Measurements from ENCODE around the gene NUDT17. TPM values are rescaled to one million over a fixed set of nuclear protein-coding genes. Genes with fewer than 3 reads are reported as not detected.

The NUDT17 gene
- total and polyA plus RNA-seq, 2 of the 8 experiments (the other 6 are each of a cell fraction or from before 2014, with no cell fraction given), result 2.7 to 4.1 TPM

DNA sequence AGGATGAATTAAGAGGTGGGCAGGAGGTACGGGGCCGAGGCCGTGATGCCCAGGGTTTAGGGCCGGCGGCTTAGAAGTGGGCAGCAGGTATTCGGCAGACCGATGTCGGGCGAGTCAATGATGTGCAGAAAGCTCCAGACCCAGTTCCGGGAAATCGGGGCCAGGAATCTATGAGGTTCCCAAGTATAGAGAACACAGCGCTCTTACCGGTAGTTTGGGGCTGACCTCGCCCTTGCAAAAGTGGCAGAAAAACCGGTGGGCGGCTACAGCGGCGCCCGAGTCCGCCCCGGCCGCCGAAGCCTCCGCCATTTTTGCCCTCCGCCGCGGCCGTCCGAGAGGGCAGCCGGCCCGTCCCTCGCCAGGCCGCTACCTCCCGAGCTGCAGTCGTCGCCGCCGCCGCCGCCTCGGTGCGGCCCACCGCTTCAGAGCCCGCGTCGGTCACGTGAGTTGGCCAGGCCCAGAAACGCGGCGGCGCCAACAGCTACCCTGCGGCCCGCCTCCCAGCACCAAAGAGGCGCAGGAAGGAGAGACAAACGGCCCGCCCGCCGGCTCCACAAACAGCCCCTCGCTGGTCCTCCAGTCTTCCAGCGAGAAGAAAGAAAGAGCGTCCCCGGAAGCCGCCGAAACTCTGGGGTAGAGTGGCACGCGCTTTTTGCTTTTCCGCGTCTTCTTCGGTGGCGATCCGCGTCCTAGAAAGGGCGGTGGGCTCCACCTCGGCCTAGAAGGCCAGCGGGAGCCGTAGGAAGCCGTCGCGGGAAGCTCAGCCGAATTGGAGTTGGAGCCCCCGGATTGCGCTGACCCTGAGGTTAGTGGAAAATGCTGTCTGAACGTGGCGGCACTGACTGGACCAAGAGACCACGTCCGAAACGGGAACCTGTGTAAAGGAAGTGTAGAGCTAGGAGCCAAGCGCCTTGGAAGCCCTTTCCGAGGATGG, 21.6 kb upstream of the NUDT17 start, which contains the start of the genes POLR3C and RNF115:
Gene POLR3C (plus strand): TSS at position 636 of the 934 bp plus-strand sequence. CDS start 1,577 bp downstream, outside the sequence.
Gene RNF115 (minus strand): TSS at position 531 of the 934 bp plus-strand sequence. CDS start 222 bp downstream, at position 309.
- Histone ChIP-seq H3K4me1 (replicated peaks in 1 of 4; ENCODE audit: control insufficient read depth in 3 of 4, insufficient read depth in 4 of 4, low read length in 3 of 4) (peaks cover 0 to 4% (median 0%) of the 10 kb centered on the region in 4 experiments; a peak in 1 of 7 replicates), H3K4me2 (ENCODE audit: insufficient read depth in 1 of 2, low read depth in 2 of 2, low read length in 2 of 2) (peak within 1 kb of the TSS; percentile 71 to 91), H2AFZ (ENCODE audit: low read length) (peak within 1 kb of the TSS; percentile 92), H2BK15ac (ENCODE audit: low read length) (0 out of 2 replicates have a peak within 1 kb of the TSS, but pooled peaks have one; percentile 12), H4K91ac (replicated peaks; ENCODE audit: insufficient read length, low read length) (peak within 1 kb of the TSS; percentile 65), H3K18ac (ENCODE audit: extremely low read depth, low read length) (peak within 1 kb of the TSS; percentile 7; the same call in 1 of the 2 replicates), H3K27ac (ENCODE audit: low read depth, low read length) (peak within 1 kb of the TSS; percentile 91), H4K5ac (ENCODE audit: insufficient read length, low read depth, low read length) (peak within 1 kb of the TSS; percentile 8), H2BK12ac (ENCODE audit: low read depth, low read length) (no peak within 1 kb of the TSS), H3K79me2 (ENCODE audit: control insufficient read depth in 1 of 2, insufficient read depth in 2 of 2, low read length in 2 of 2) (peaks cover 0 to 16% of the 10 kb centered on the region in 2 experiments; a peak in 3 of 4 replicates), H4K8ac (ENCODE audit: extremely low read depth, insufficient read depth, low read length) (peak within 1 kb of the TSS; percentile 97), H3K23ac (ENCODE audit: insufficient read length) (no peak within 1 kb of the TSS), H2BK120ac (replicated peaks; ENCODE audit: low read depth, low read length) (no peak within 1 kb of the TSS), H3K9me3 (ENCODE audit: insufficient read depth in 2 of 2, low read depth in 1 of 2, low read length in 1 of 2) (no peaks in the 10 kb centered on the region), H3K4me3 (ENCODE audit: extremely low read depth in 1 of 4, insufficient read depth in 2 of 4, low read depth in 3 of 4, low read length in 4 of 4) (peak within 1 kb of the TSS; percentile 75 to 100 (median 98)), H3K9ac (replicated peaks in 1 of 4; ENCODE audit: extremely low read depth in 1 of 4, low read depth in 3 of 4, low read length in 3 of 4) (peak within 1 kb of the TSS; percentile 82 to 97 (median 92)), H3K56ac (replicated peaks; ENCODE audit: insufficient read length, low read depth, low read length) (peak within 1 kb of the TSS; percentile 73), H3K27me3 (replicated peaks in 1 of 4; ENCODE audit: control insufficient read depth in 3 of 4, extremely low read depth in 1 of 4, insufficient read depth in 3 of 4, low read length in 3 of 4) (no peaks in the 10 kb centered on the region), H3K4ac (replicated peaks; ENCODE audit: insufficient read length, low read depth, low read length) (no peak within 1 kb of the TSS), H3K14ac (ENCODE audit: insufficient read length) (no peak within 1 kb of the TSS), H3K79me1 (ENCODE audit: low read depth, low read length) (no peaks in the 10 kb centered on the region), H3K23me2 (ENCODE audit: low read depth, low read length) (peaks cover 5% of the 10 kb centered on the region; the same call in 1 of the 2 replicates), H2BK20ac (ENCODE audit: low read length) (no peak within 1 kb of the TSS), H3K36me3 (ENCODE audit: control insufficient read depth in 2 of 4, insufficient read depth in 4 of 4, low read length in 3 of 4) (peaks cover 4 to 29% (median 22%) of the 10 kb centered on the region in 4 experiments; a peak in 7 of 8 replicates), H2AK5ac (ENCODE audit: low read depth, low read length) (no peak within 1 kb of the TSS), H2BK5ac (ENCODE audit: low read depth, low read length) (peak within 1 kb of the TSS; percentile 89), H4K20me1 (replicated peaks in 1 of 2; ENCODE audit: control insufficient read depth in 1 of 2, insufficient read depth in 2 of 2, low read length in 2 of 2) (peaks cover 2 to 3% of the 10 kb centered on the region in 2 experiments)
- 2% methylated on average over 53 of the region's 89 CpGs; no CpG with 5 or more reads in 1 of the 2 experiments for WGBS, 2 experiments (ENCODE audit: extremely low coverage in 1 of 2, insufficient coverage in 1 of 2, insufficient read length in 1 of 2, insufficient replicate concordance in 2 of 2, low coverage in 1 of 2, low lambda C conversion rate in 2 of 2, missing lambda C conversion rate in 1 of 2)
- DNase-seq (ENCODE audit: low read depth in 1 of 2, low spot score in 2 of 2), result peak; percentile 62 to 88
- ChIA-PET POLR2A (ENCODE audit: partially characterized antibody) (interaction anchor here (0.7 to 3.9 kb wide), 17 partner anchors 9 to 228 kb away, joined by 3 to 25 read pairs (median 4); partner anchors contain the start of genes CD160, NUDT17 and PIAS3), CTCF (ENCODE audit: partially characterized antibody) (interaction anchor here (14.5 kb wide), 1 partner anchor 23 kb away, joined by 109 read pairs; the partner anchor contains the start of gene NUDT17)
- FAIRE-seq, result no peak
- peak; percentile 63; a peak in 2 of 4 replicates for TF ChIP-seq SIN3A (conservative IDR thresholded peaks at IDR 0.05 in 1 of 2, IDR thresholded peaks at IDR 0.05 in 1 of 2; ENCODE audit: low read depth in 1 of 2, low read length in 2 of 2)
- peak; percentile 79; the same call in 1 of the 2 replicates for TF ChIP-seq RBBP5 (IDR thresholded peaks at IDR 0.05; ENCODE audit: borderline replicate concordance, low read depth, low read length)
- peak; percentile 57 for TF ChIP-seq POLR2AphosphoS5 (IDR thresholded peaks at IDR 0.05; ENCODE audit: low read depth, low read length)
- peak; percentile 16 to 25; a peak in 1 of 4 replicates for TF ChIP-seq HDAC2 (IDR thresholded peaks at IDR 0.05; ENCODE audit: borderline replicate concordance in 1 of 2, low read depth in 2 of 2, low read length in 2 of 2)
- no peak for TF ChIP-seq CEBPB (IDR thresholded peaks at IDR 0.05; ENCODE audit: low read depth, low read length)
- peak; percentile 80 for TF ChIP-seq PHF8 (conservative IDR thresholded peaks at IDR 0.05; ENCODE audit: low read depth, low read length)
- peak; percentile 89 for TF ChIP-seq TBP (IDR thresholded peaks at IDR 0.05; ENCODE audit: low read depth, low read length)
- TF ChIP-seq, protein P1, sequence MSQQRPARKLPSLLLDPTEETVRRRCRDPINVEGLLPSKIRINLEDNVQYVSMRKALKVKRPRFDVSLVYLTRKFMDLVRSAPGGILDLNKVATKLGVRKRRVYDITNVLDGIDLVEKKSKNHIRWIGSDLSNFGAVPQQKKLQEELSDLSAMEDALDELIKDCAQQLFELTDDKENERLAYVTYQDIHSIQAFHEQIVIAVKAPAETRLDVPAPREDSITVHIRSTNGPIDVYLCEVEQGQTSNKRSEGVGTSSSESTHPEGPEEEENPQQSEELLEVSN (IDR thresholded peaks at IDR 0.05), result peak; percentile 84
- peak; percentile 88 for TF ChIP-seq SP2 (IDR thresholded peaks at IDR 0.05; ENCODE audit: low read length)
